K562 (cell line): ENCODE measurements around the gene FBXL12. TPM values are rescaled to one million over a fixed set of nuclear protein-coding genes. Genes with fewer than 3 reads are reported as not detected.

Experiments
- ASH1L ChIP-seq: fragments of 450-650 bp; IDR thresholded peaks from 2 replicates; pipeline ENCODE4 v1.6.1; 2018; ENCODE audit warnings: borderline replicate concordance, mild to moderate bottlenecking, low read depth; ENCODE audit not compliant: partially characterized antibody
- BCLAF1 ChIP-seq, 2 experiments: fragments of 450-650 bp in 1 of 2; IDR thresholded peaks; 2 replicates each; pipeline ENCODE4 v1.6.1; 2011 to 2017; ENCODE audit warnings: low read depth in 2 of 2, antibody characterized with exemption in 1 of 2, borderline replicate concordance in 1 of 2, low read length in 1 of 2, mild to moderate bottlenecking in 1 of 2, mixed read lengths in 1 of 2; ENCODE audit not compliant: control insufficient read depth in 1 of 2
- BMI1 ChIP-seq: fragments of 150-350 bp; IDR thresholded peaks from 2 replicates; pipeline ENCODE4 v1.6.1; 2014; ENCODE audit warnings: low read length
- DNMT1 ChIP-seq: fragments of 450-650 bp; IDR thresholded peaks from 2 replicates; pipeline ENCODE4 v1.6.1; 2016; ENCODE audit warnings: antibody characterized with exemption, mild to moderate bottlenecking
- GABPA ChIP-seq: fragments of 200-800 bp; sonication (Bioruptor generic); conservative IDR thresholded peaks from 2 replicates; pipeline ENCODE4 v1.6.1; 2016; ENCODE audit warnings: low read depth, missing genetic modification characterization, missing compliant biosample characterization
- GATA2 ChIP-seq: sonication (generic); formaldehyde crosslinking; IDR thresholded peaks from 2 replicates; pipeline ENCODE4 v1.4.0; 2020; ENCODE audit warnings: mild to moderate bottlenecking, missing genetic modification reagents
- KDM2B ChIP-seq: fragments of 250-450 bp; sonication (Bioruptor Pico); IDR thresholded peaks from 2 replicates; pipeline ENCODE4 v1.8.0; 2021; ENCODE audit warnings: mild to moderate bottlenecking, moderate library complexity
- MCM5 ChIP-seq: fragments of 450-650 bp; IDR thresholded peaks from 2 replicates; pipeline ENCODE4 v1.6.1; 2016; ENCODE audit warnings: low read depth
- NCOA4 ChIP-seq: fragments of 450-650 bp; IDR thresholded peaks from 2 replicates; pipeline ENCODE4 v1.6.1; 2018; ENCODE audit warnings: mild to moderate bottlenecking; ENCODE audit not compliant: partially characterized antibody
- NFXL1 ChIP-seq: fragments of 450-650 bp; formaldehyde crosslinking; IDR thresholded peaks from 2 replicates; pipeline ENCODE4 v1.4.0; 2021; ENCODE audit warnings: mild to moderate bottlenecking
- NFYB ChIP-seq: IDR thresholded peaks from 2 replicates; pipeline ENCODE4 v1.6.1; 2011; ENCODE audit warnings: mild to moderate bottlenecking, moderate library complexity; ENCODE audit not compliant: insufficient read length; ENCODE audit errors: extremely low read depth
- POLR3A ChIP-seq: IDR thresholded peaks from 2 replicates; pipeline ENCODE4 v1.6.1; 2011; ENCODE audit warnings: borderline replicate concordance, mild to moderate bottlenecking, moderate library complexity; ENCODE audit not compliant: insufficient read length, insufficient read depth; ENCODE audit errors: extremely low read depth
- RAD21 ChIP-seq, 2 experiments: fragments of 250-450 bp in 1 of 2; fragments of 450-650 bp in 1 of 2; sonication (Bioruptor Pico) in 1 of 2; formaldehyde crosslinking in 1 of 2; IDR thresholded peaks in 1 of 2; conservative IDR thresholded peaks in 1 of 2; 2 replicates each; pipeline versions ENCODE4 v1.4.0 to v1.8.0; 2020 to 2022; ENCODE audit warnings: mild to moderate bottlenecking in 2 of 2, moderate library complexity in 1 of 2
- TEAD1 ChIP-seq, 2 experiments: fragments of 450-650 bp in 1 of 2; sonication (generic) in 1 of 2; formaldehyde crosslinking; IDR thresholded peaks; 2 replicates each; pipeline versions ENCODE4 v1.4.0 to v1.8.0; 2020 to 2022; ENCODE audit warnings: mild to moderate bottlenecking in 2 of 2, missing genetic modification reagents in 1 of 2
- TEAD4 ChIP-seq, 2 experiments: sonication (generic) in 1 of 2; formaldehyde crosslinking in 1 of 2; IDR thresholded peaks; 2 replicates each; pipeline versions ENCODE4 v1.6.1 to v1.8.0; 2012 to 2022; ENCODE audit warnings: borderline replicate concordance in 1 of 2, inconsistent platforms in 1 of 2, low read length in 1 of 2, mild to moderate bottlenecking in 1 of 2, missing genetic modification reagents in 1 of 2
- TRIM28 ChIP-seq: fragments of 450-650 bp; IDR thresholded peaks from 2 replicates; pipeline ENCODE4 v1.6.1; 2017
- ZC3H8 ChIP-seq: fragments of 450-650 bp; IDR thresholded peaks from 2 replicates; pipeline ENCODE4 v1.6.1; 2017
- ZKSCAN3 ChIP-seq: fragments of 250-450 bp; sonication (Bioruptor Pico); IDR thresholded peaks from 2 replicates; pipeline ENCODE4 v1.4.0; 2020
- ZNF124 ChIP-seq: sonication (generic); formaldehyde crosslinking; IDR thresholded peaks from 2 replicates; pipeline ENCODE4 v1.8.1; 2022; ENCODE audit warnings: missing genetic modification reagents
- ZNF143 ChIP-seq: sonication (generic); formaldehyde crosslinking; IDR thresholded peaks from 2 replicates; pipeline ENCODE4 v1.9.0; 2022; ENCODE audit warnings: mild to moderate bottlenecking, missing genetic modification reagents
- ZNF277 ChIP-seq: fragments of 250-450 bp; sonication (Bioruptor Pico); IDR thresholded peaks from 2 replicates; pipeline ENCODE4 v1.8.0; 2022; ENCODE audit warnings: inconsistent platforms, mild to moderate bottlenecking, moderate library complexity, borderline replicate concordance
- polyA plus RNA-seq, 8 experiments: library from polyadenylated mRNA; depleted of rRNA in 4 of 8; stranded (reverse) in 5 of 8; unstranded in 3 of 8; fragments of >200 nt; fragmentation: Nextera tagmentation in 2 of 8; fragmentation: Illumina TruSeq in 1 of 8; extraction: Ambion mirVana in 2 of 8; extraction: Trizol in 1 of 8; gene quantifications; 2 replicates each; pipeline versions ENCODE4 v1.2.1 to v1.2.3, GENCODE V29; 2011 to 2014; ENCODE audit warnings: inconsistent platforms in 1 of 8, missing spikeins in 1 of 8
- total RNA-seq, 7 experiments: library from RNA; depleted of rRNA in 6 of 7; stranded (reverse); fragments of >200 nt in 6 of 7; fragmentation: Illumina TruSeq in 2 of 7; extraction: Trizol in 2 of 7; gene quantifications; 2 replicates each; pipeline versions ENCODE4 v1.2.1 to v1.2.3, GENCODE V29; 2011 to 2021; ENCODE audit warnings: low replicate concordance in 1 of 7

FBXL12 gene
- total and polyA plus RNA-seq, 9 of the 15 experiments (the other 6 are each of a cell fraction or from before 2014, with no cell fraction given): 2.7 to 40.5 (median 26.5) TPM

- TF ChIP-seq NFXL1 (CRISPR knock-in tag) (no peak), ASH1L (peak; percentile 30), TEAD4 (IDR thresholded peaks at IDR 0.05; ENCODE audit: low read length) (peak; percentile 18; the same call in 1 of the 2 replicates), TEAD4 (CRISPR knock-in tag; IDR thresholded peaks at IDR 0.05; ENCODE audit: borderline replicate concordance) (no peak), TEAD1 (CRISPR knock-in tag; IDR thresholded peaks at IDR 0.05) (peak in 1 of 2 experiments; percentile 82; a peak in 2 of 4 replicates), DNMT1 (no peak), KDM2B (no peak), RAD21 (CRISPR knock-in tag; conservative IDR thresholded peaks at IDR 0.05 in 1 of 2, IDR thresholded peaks at IDR 0.05 in 1 of 2) (peak; percentile 20 to 32; a peak in 2 of 4 replicates), ZKSCAN3 (CRISPR knock-in tag) (no peak), ZNF124 (CRISPR knock-in tag) (no peak), BMI1 (no peak), GATA2 (CRISPR knock-in tag) (no peak), GABPA (tag) (peak; percentile 100), TRIM28 (0 out of 2 replicates have a peak, but pooled peaks have one; percentile 24), NFYB (no peak), POLR3A (no peak), NCOA4 (no peak), BCLAF1 (IDR thresholded peaks at IDR 0.05; ENCODE audit: borderline replicate concordance in 1 of 2, control insufficient read depth in 1 of 2, low read depth in 2 of 2, low read length in 1 of 2) (peak in 1 of 2 experiments; percentile 97; a peak in 2 of 4 replicates), ZC3H8 (no peak), MCM5 (no peak), ZNF143 (no peak), ZNF277 (CRISPR knock-in tag) (no peak)
Observed at GRCh38 chr19:9768175-9769112, 50.4 kb downstream of the FBXL12 start, which contains the start of gene ZNF846 (continued).
